HEK293 (cell line): Measurements from ENCODE around the gene RCN2.

Source experiments
- CTCF ChIA-PET: fragments of 350-600 bp; formaldehyde crosslinking; extraction: SDS; loops from one replicate; lab custom pipeline; 2021; ENCODE audit warnings: antibody characterized with exemption; lab: Yijun Ruan, JAX
- POLR2A ChIA-PET: fragments of 300-600 bp; formaldehyde crosslinking; extraction: SDS; loops from one replicate; lab custom pipeline; 2020; ENCODE audit warnings: antibody characterized with exemption, inconsistent platforms; lab: Yijun Ruan, JAX
- H3K27ac ChIP-seq: fragments of 200-500 bp; sonication (Bioruptor generic); 2 replicates; pipeline ENCODE4 v1.5.1; 2014; ENCODE audit warnings: low read depth, low read length, control low read depth, inconsistent platforms; ENCODE audit errors: extremely low read depth
- H3K36me3 ChIP-seq, 2 experiments: fragments of 200-500 bp in 1 of 2; sonication (Bioruptor generic) in 1 of 2; 1 replicate in 1 of 2; 2 replicates in 1 of 2; pipeline ENCODE4 v1.5.1; 2014 to 2017; ENCODE audit warnings: inconsistent platforms in 2 of 2, low read length in 2 of 2; ENCODE audit not compliant: control insufficient read depth in 2 of 2, insufficient read depth in 1 of 2
- H3K4me1 ChIP-seq: fragments of 200-500 bp; sonication (Bioruptor generic); 2 replicates; pipeline ENCODE4 v1.5.1; 2014; ENCODE audit warnings: mild to moderate bottlenecking, low read length, inconsistent platforms; ENCODE audit not compliant: control insufficient read depth, insufficient read depth
- H3K4me3 ChIP-seq: 2 replicates; pipeline ENCODE4 v1.5.1; 2011; ENCODE audit warnings: low read depth, mild to moderate bottlenecking, control low read depth, low read length, moderate library complexity
- H3K9me3 ChIP-seq: fragments of 200-500 bp; sonication (Bioruptor generic); 2 replicates; pipeline ENCODE4 v1.5.1; 2014; ENCODE audit warnings: low read depth, low read length, inconsistent platforms; ENCODE audit not compliant: control insufficient read depth, insufficient read depth
- CTCF ChIP-seq: fragments of 450-650 bp; formaldehyde crosslinking; IDR thresholded peaks from 2 replicates; pipeline ENCODE4 v1.5.1; 2016; ENCODE audit warnings: missing biosample characterization, missing genetic modification characterization
- GLIS1 ChIP-seq: fragments of 450-650 bp; formaldehyde crosslinking; IDR thresholded peaks from 2 replicates; pipeline ENCODE4 v1.5.1; 2016; ENCODE audit warnings: missing biosample characterization, missing genetic modification characterization
- PRDM10 ChIP-seq: fragments of 450-650 bp; formaldehyde crosslinking; IDR thresholded peaks from 2 replicates; pipeline ENCODE4 v1.5.1; 2016; ENCODE audit warnings: missing biosample characterization, missing genetic modification characterization
- PRDM2 ChIP-seq: fragments of 450-650 bp; formaldehyde crosslinking; IDR thresholded peaks from 2 replicates; pipeline ENCODE4 v1.5.1; 2016; ENCODE audit warnings: missing biosample characterization, missing genetic modification characterization, borderline replicate concordance
- SP7 ChIP-seq: fragments of 450-650 bp; formaldehyde crosslinking; IDR thresholded peaks from 2 replicates; pipeline ENCODE4 v1.5.1; 2016; ENCODE audit warnings: missing biosample characterization, missing genetic modification characterization
- ZNF132 ChIP-seq: fragments of 450-650 bp; formaldehyde crosslinking; IDR thresholded peaks from 2 replicates; pipeline ENCODE4 v1.5.1; 2017; ENCODE audit warnings: missing biosample characterization, missing genetic modification characterization, borderline replicate concordance
- ZNF174 ChIP-seq: fragments of 450-650 bp; formaldehyde crosslinking; IDR thresholded peaks from 2 replicates; pipeline ENCODE4 v1.5.0; 2017; ENCODE audit warnings: missing biosample characterization, mild to moderate bottlenecking, missing genetic modification characterization
- ZNF302 ChIP-seq: fragments of 450-650 bp; formaldehyde crosslinking; IDR thresholded peaks from 2 replicates; pipeline ENCODE4 v1.5.1; 2016; ENCODE audit warnings: missing biosample characterization, missing genetic modification characterization, low read depth
- ZNF341 ChIP-seq: fragments of 450-650 bp; formaldehyde crosslinking; IDR thresholded peaks from 2 replicates; pipeline ENCODE4; 2016; ENCODE audit warnings: low read depth, missing biosample characterization, missing genetic modification characterization
- ZNF398 ChIP-seq: fragments of 450-650 bp; formaldehyde crosslinking; IDR thresholded peaks from 2 replicates; pipeline ENCODE4 v1.5.1; 2017; ENCODE audit warnings: missing biosample characterization, missing genetic modification characterization
- ZNF514 ChIP-seq: fragments of 450-650 bp; formaldehyde crosslinking; IDR thresholded peaks from 2 replicates; pipeline ENCODE4 v1.5.1; 2016; ENCODE audit warnings: missing biosample characterization, missing genetic modification characterization
- ZNF654 ChIP-seq: fragments of 450-650 bp; formaldehyde crosslinking; IDR thresholded peaks from 2 replicates; pipeline ENCODE4 v1.5.1; 2016; ENCODE audit warnings: low read depth, missing biosample characterization, missing genetic modification characterization

The RCN2 gene

GRCh38 chr15:76972389-76973361 is 41.1 kb downstream of the RCN2 start (continued):
- no peak for TF ChIP-seq ZNF398 (tag by site-specific recombination)
- no peak for TF ChIP-seq ZNF341
- TF ChIP-seq PRDM10 (tag by site-specific recombination) = no peak

GRCh38 chr15:76973362-76973743 is 41.8 kb downstream of the RCN2 start:
- Histone ChIP-seq H3K27ac (no peak overlapping the region), H3K9me3 (no peaks in the 10 kb centered on the region), H3K36me3 (no peaks in the 10 kb centered on the region), H3K4me1 (no peaks in the 10 kb centered on the region), H3K4me3 (no peak overlapping the region)
- ChIA-PET CTCF (interaction anchor here (0.6 to 2.2 kb wide), 25 partner anchors 9 to 873 kb away, joined by 3 to 20 read pairs (median 3); partner anchors contain the start of gene PSTPIP1), POLR2A (no interaction called here)
- no peak for TF ChIP-seq SP7 (tag by site-specific recombination)
- TF ChIP-seq PRDM10 (tag by site-specific recombination) = peak; percentile 93
- TF ChIP-seq ZNF132 (tag by site-specific recombination) = no peak
- TF ChIP-seq ZNF514 = no peak
- TF ChIP-seq ZNF654 = peak; percentile 36
- no peak for TF ChIP-seq PRDM2
- peak; percentile 26; the same call in 1 of the 2 replicates for TF ChIP-seq CTCF
- TF ChIP-seq GLIS1 (tag by site-specific recombination) = peak; percentile 12; the same call in 1 of the 2 replicates
- TF ChIP-seq ZNF174 (tag by site-specific recombination) = no peak
- TF ChIP-seq ZNF302 (tag by site-specific recombination) = no peak
